Gastroesophageal sphincter (tissue), 4 donors: ENCODE results near the gene PPM1B. TPM values are rescaled to one million over a fixed set of nuclear protein-coding genes. Genes with fewer than 3 reads are reported as not detected.

Source experiments
- ATAC-seq: fragments of 150-250 bp; one replicate; pipeline ENCODE4 v1.9.1; 2016; ENCODE audit warnings: mild to moderate bottlenecking, moderate library complexity
- H3K27ac ChIP-seq, 4 donors: fragments of 200-600 bp; sonication (generic) in 3 of 4; 1 replicate in 3 of 4; 2 replicates in 1 of 4; pipeline ENCODE4 v1.5.1; 2016 to 2019
- H3K27me3 ChIP-seq: fragments of 200-600 bp; sonication (generic); one replicate; pipeline ENCODE4 v1.5.1; 2019
- H3K36me3 ChIP-seq, 2 donors: fragments of 200-600 bp; sonication (generic); one replicate each; pipeline ENCODE4 v1.5.1; 2019; ENCODE audit warnings: control low read depth in 1 of 2
- H3K4me1 ChIP-seq, 3 donors: fragments of 200-600 bp; sonication (generic); 1 replicate in 2 of 3; 2 replicates in 1 of 3; pipeline ENCODE4 v1.5.1; 2016 to 2019; ENCODE audit warnings: control low read depth in 2 of 3
- H3K4me3 ChIP-seq, 2 donors: fragments of 200-600 bp; sonication (generic); one replicate each; pipeline ENCODE4 v1.5.1; 2019; ENCODE audit warnings: mild to moderate bottlenecking in 1 of 2, moderate library complexity in 1 of 2
- H3K9me3 ChIP-seq, 3 donors: fragments of 200-600 bp; sonication (generic); one replicate each; pipeline ENCODE4 v1.5.1; 2017 to 2019; ENCODE audit warnings: control low read depth in 2 of 3
- CTCF ChIP-seq, 4 experiments: fragments of 200-600 bp in 2 of 4; fragments of 450-650 bp in 2 of 4; sonication (generic) in 1 of 4; IDR thresholded peaks; one replicate each; pipeline ENCODE4 v1.5.1; 2017 to 2019; ENCODE audit warnings: antibody characterized with exemption in 4 of 4, mild to moderate bottlenecking in 2 of 4, moderate library complexity in 2 of 4
- EP300 ChIP-seq: sonication (generic); formaldehyde crosslinking; IDR thresholded peaks from one replicate; pipeline ENCODE4 v1.6.1; 2017; ENCODE audit warnings: antibody characterized with exemption, mild to moderate bottlenecking
- POLR2A ChIP-seq, 2 donors: fragments of 450-650 bp; IDR thresholded peaks; one replicate each; pipeline ENCODE4 v1.6.1; 2017; ENCODE audit warnings: antibody characterized with exemption in 2 of 2, mild to moderate bottlenecking in 2 of 2, moderate library complexity in 1 of 2
- POLR2AphosphoS5 ChIP-seq: sonication (generic); formaldehyde crosslinking; IDR thresholded peaks from one replicate; pipeline ENCODE4 v1.6.1; 2017; ENCODE audit warnings: antibody characterized with exemption
- WGBS, 2 donors: methylation state at CpG; one replicate each; pipeline ENCODE4 v1.1.5; 2018; ENCODE audit warnings: low coverage in 1 of 2; 5-methylcytosine and 5-hydroxymethylcytosine counted together
- small RNA-seq, 4 donors: library from RNA; depleted of rRNA; stranded (forward); fragments of <200 nt; gene quantifications; one replicate each; pipeline ENCODE3, GENCODE V24; 2016
- total RNA-seq, 4 donors: library from RNA; depleted of rRNA; stranded (reverse); fragments of >200 nt; gene quantifications; one replicate each; pipeline ENCODE4 v1.1.0, GENCODE V29; 2016

Gene PPM1B
- total RNA-seq, 4 donors from 2014 or later = 62.9 to 125 (median 81.3) TPM

- Histone ChIP-seq H3K27ac (no peak overlapping the region), H3K9me3 (no peaks in the 10 kb centered on the region), H3K4me1 (peaks cover 0 to 1% (median 0%) of the 10 kb centered on the region in 3 donors), H3K4me3 (no peak overlapping the region), H3K27me3 (no peaks in the 10 kb centered on the region), H3K36me3 (no peaks in the 10 kb centered on the region)
- 58 to 64% methylated on average over 3 of the region's 3 CpGs for WGBS, 2 donors
- no peak for TF ChIP-seq POLR2AphosphoS5
- TF ChIP-seq POLR2A (IDR thresholded peaks at IDR 0.05) = no peak
- no peak for TF ChIP-seq EP300
- no peak for TF ChIP-seq CTCF (IDR thresholded peaks at IDR 0.05)
- ATAC-seq = no peak
These were observed 104.4 kb downstream of the PPM1B start for GRCh38 chr2:44273076-44273475.

- H3K4me1 ChIP-seq = no peaks in the 10 kb centered on the region
- 57 to 69% methylated on average over 2 of the region's 2 CpGs for WGBS, 2 donors
- TF ChIP-seq CTCF (IDR thresholded peaks at IDR 0.05) (no peak), POLR2A (IDR thresholded peaks at IDR 0.05) (no peak)
- no peak overlapping the region for H3K27ac ChIP-seq
- H3K4me3 ChIP-seq = no peak overlapping the region
- no peaks in the 10 kb centered on the region for H3K9me3 ChIP-seq
- ATAC-seq = no peak
- no peaks in the 10 kb centered on the region for H3K36me3 ChIP-seq
- H3K27me3 ChIP-seq = no peaks in the 10 kb centered on the region
These were observed 104.9 kb downstream of the PPM1B start for GRCh38 chr2:44273596-44273995.

GRCh38 chr2:44275927-44276303, 107.2 kb downstream of the PPM1B start:
- no peaks in the 10 kb centered on the region for H3K9me3 ChIP-seq
- H3K4me3 ChIP-seq = no peak overlapping the region
- no peak overlapping the region for H3K27ac ChIP-seq
- no peaks in the 10 kb centered on the region for H3K4me1 ChIP-seq
- 22 to 39% methylated on average over 1 to 2 of the region's 2 CpGs for WGBS, 2 donors
- no peaks in the 10 kb centered on the region for H3K36me3 ChIP-seq
- no peak for ATAC-seq
- no peaks in the 10 kb centered on the region for H3K27me3 ChIP-seq
- no peak for TF ChIP-seq CTCF (IDR thresholded peaks at IDR 0.05)
- TF ChIP-seq POLR2AphosphoS5 = no peak
- no peak for TF ChIP-seq EP300
- TF ChIP-seq POLR2A (IDR thresholded peaks at IDR 0.05) = no peak

GRCh38 chr2:44277541-44277940, 108.9 kb downstream of the PPM1B start:
- no peak overlapping the region for H3K27ac ChIP-seq
- TF ChIP-seq CTCF (IDR thresholded peaks at IDR 0.05) (no peak), EP300 (no peak), POLR2AphosphoS5 (no peak)
- H3K4me1 ChIP-seq = no peaks in the 10 kb centered on the region
- ATAC-seq = no peak
- H3K36me3 ChIP-seq = no peaks in the 10 kb centered on the region
- H3K27me3 ChIP-seq = no peaks in the 10 kb centered on the region
- H3K4me3 ChIP-seq = no peak overlapping the region
- 50% methylated on average over 1 of the region's 1 CpG; no CpG with 5 or more reads in 1 of the 2 donors for WGBS, 2 donors
- H3K9me3 ChIP-seq = no peaks in the 10 kb centered on the region

GRCh38 chr2:44280869-44281268, 112.2 kb downstream of the PPM1B start:
- WGBS, 2 donors = 80 to 100% methylated on average over 1 of the region's 1 CpG
- H3K9me3 ChIP-seq = no peaks in the 10 kb centered on the region
- no peaks in the 10 kb centered on the region for H3K4me1 ChIP-seq
- H3K27ac ChIP-seq = no peak overlapping the region
- ATAC-seq = no peak
- no peaks in the 10 kb centered on the region for H3K27me3 ChIP-seq
- TF ChIP-seq EP300 = no peak
- TF ChIP-seq POLR2A (IDR thresholded peaks at IDR 0.05) = no peak
- TF ChIP-seq CTCF (IDR thresholded peaks at IDR 0.05) = no peak
- TF ChIP-seq POLR2AphosphoS5 = no peak
- H3K4me3 ChIP-seq = no peak overlapping the region
- no peaks in the 10 kb centered on the region for H3K36me3 ChIP-seq

Small RNAs within 50 kb of the gene (small RNA-seq; reads per million reads assigned to genes)
- gene RNU6-566P = 0 reads per million in 4 donors

Other genes starting within 250 kb of the PPM1B start
- gene LRPPRC, start 172.9 kb upstream of the PPM1B start, total RNA-seq = 10 to 100 TPM; 40.9 to 61.8 (median 49.5) TPM
- under 1 TPM in 1 of 4 donors, not detected in 3; 0.13 TPM for gene SLC3A1, start 106.6 kb downstream of the PPM1B start, total RNA-seq
- gene PREPL, start 192.6 kb downstream of the PPM1B start, total RNA-seq = 10 to 100 TPM; 38.4 to 63.7 (median 44.3) TPM
- 10 to 100 TPM in 2 of 4 donors, 1 to 10 TPM in 2; 4.2 to 19.5 (median 11.0) TPM for gene CAMKMT, start 193.1 kb downstream of the PPM1B start, total RNA-seq